ENCODE data around the gene FBXO27.
"Not testable (repeated sequence)": the region's sequence is repeated elsewhere in the genome, so short reads cannot be mapped to it uniquely, and the experiment has no call there.

FBXO27 gene

GRCh38 chr19:39046037-39046821, 13.9 kb upstream of the FBXO27 start:
- no peak for DNase-seq
- intact Hi-C loops (cut with DNase I): no loop called here

DNA sequence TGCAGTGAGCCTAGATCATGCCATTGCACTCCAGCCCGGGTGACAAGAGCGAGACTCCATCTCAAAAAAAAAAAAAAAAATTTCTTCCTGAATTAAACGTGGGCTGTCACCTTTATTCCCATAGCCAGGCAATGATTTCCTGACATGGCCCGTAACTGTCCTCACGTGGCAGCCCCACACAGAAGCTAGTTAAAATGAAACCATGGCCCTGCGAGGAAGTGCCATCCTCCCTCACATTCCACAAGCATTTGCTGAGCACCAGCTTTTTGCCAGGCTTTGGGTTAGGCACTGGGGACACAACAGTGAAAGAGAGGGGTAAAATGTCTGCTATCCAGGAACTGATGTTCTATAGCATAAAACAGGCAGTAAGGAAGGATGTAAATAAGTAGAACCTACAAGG, 13.2 kb upstream of the FBXO27 start:
- intact Hi-C loops (cut with DNase I): no loop called here
- peak in 1 of 10 donors; percentile 14 for DNase-seq

GRCh38 chr19:39038098-39038497, 5.7 kb upstream of the FBXO27 start:
- intact Hi-C loops (cut with DNase I): loop anchor here (10.0 kb wide), 1 partner anchor 63 kb away; the partner anchor contains the start of gene FBXO17
- DNase-seq: peak in 9 of 10 donors; percentile 19 to 89 (median 31)

DNA sequence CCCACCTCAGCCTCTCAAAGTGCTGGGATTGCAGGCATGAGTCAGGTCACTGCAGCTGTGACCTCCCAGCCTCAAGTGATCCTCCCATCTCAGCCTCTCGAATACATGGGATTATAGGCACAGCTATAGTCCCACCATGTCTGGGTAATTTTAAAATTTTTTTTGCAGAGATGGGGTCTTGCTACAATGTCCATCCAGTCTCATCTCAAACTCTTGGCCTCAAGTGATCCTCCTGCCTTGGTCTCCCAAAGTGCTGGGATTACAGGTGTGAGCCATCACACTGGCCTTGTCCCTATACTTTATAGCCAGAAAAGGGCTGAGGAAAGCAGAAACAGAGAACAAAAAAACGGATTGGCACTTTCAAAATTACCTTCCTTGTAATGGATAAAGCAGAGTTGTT, 4.8 kb upstream of the FBXO27 start:
- intact Hi-C loops (cut with DNase I): loop anchor here (10.0 kb wide), 1 partner anchor 62 kb away; the partner anchor contains the start of gene FBXO17
- DNase-seq: no peak

GRCh38 chr19:39036581-39036980, 4.2 kb upstream of the FBXO27 start:
- DNase-seq: no peak
- intact Hi-C loops (cut with DNase I): loop anchor here (10.0 kb wide), 1 partner anchor 62 kb away; the partner anchor contains the start of gene FBXO17

DNA sequence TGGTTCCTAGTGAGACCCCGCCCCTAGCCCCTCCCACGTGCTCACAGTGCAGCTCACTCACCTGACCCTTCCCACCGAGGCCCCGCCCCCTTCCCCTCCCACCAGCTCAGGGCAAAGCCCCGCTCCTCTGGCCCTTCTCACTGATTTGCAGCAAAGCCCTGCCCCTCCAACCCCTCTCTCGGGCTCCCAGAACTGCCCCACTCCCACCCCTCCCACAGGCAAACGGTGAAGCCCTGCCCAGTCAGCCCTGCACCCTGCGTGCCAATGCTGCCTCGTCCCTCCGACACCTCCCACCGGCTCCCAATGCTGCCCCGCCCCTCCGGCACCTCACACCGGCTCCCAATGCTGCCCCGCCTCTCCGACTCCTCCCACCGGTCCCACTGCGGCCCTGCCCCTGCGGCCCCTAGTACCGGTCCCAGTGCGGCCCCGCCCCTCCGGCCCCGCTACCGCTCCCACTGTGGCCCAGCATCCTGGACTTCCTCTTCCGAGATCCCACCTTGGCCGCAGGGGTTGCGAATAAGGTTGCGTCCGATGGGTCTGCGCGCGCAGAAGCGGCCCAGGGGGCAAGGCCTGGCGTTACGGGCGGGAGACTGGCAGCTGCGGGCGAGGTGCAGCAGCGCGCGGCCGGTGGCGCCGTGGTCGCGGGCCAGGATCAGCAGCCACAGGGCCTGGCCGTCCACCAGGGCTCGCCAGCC, 834 bp downstream of the FBXO27 start:
- DNase-seq: peak; percentile 62 to 99 (median 85)
- intact Hi-C loops (cut with DNase I): loop anchor here (10.0 kb wide), 1 partner anchor 57 kb away; the partner anchor contains the start of gene FBXO17

- peak in 1 of 10 donors; percentile 50 for DNase-seq
- intact Hi-C loops (cut with DNase I): loop anchor here (10.0 kb wide), 1 partner anchor 56 kb away; the partner anchor contains the start of gene FBXO17
Observed at GRCh38 chr19:39030854-39031367, 1.4 kb downstream of the FBXO27 start.

DNA sequence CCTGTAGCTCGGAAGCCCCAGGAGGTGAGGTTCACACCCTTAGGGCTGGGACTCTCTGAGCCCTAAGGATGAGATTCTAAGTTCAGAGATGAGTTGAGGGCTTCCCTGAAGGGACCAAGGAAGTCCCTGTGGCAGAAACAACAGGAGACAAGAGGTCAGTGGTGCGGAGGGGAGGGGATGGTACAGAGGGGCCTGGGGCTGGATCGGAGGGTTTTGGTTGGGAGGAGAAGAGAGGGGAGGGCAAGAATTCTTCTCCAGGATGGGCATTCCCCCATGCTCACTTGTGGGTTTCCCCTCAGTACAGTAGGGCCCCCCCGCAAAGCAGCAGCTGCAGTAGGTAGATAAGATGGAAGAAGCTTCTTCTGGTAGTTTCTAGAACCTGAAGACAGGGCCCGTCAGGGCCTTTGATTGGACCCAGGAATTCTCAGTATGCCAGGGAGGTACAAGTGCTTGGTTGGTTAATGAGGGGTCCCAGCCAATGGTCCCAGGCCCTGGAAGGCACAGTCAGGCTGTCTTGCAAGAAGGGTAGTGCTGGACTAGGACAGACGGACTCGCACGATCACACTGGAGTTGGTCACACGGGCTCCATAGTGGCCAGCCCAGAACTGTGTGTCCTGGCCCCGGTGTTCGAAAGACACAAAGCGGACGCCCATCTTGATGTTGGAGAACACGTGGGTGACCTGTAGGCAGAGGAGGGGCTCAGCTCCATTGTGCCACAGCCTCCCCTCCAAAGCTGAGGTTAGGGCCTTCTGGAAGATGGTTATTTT, 7.3 kb downstream of the FBXO27 start:
- intact Hi-C loops (cut with DNase I): no loop called here
- no peak for DNase-seq

- DNase-seq: no peak
- intact Hi-C loops (cut with DNase I): no loop called here
Observed at GRCh38 chr19:39021063-39021462, 11.3 kb downstream of the FBXO27 start.

- intact Hi-C loops (cut with DNase I): no loop called here
Observed at GRCh38 chr19:39017646-39018045, 14.7 kb downstream of the FBXO27 start.

DNA sequence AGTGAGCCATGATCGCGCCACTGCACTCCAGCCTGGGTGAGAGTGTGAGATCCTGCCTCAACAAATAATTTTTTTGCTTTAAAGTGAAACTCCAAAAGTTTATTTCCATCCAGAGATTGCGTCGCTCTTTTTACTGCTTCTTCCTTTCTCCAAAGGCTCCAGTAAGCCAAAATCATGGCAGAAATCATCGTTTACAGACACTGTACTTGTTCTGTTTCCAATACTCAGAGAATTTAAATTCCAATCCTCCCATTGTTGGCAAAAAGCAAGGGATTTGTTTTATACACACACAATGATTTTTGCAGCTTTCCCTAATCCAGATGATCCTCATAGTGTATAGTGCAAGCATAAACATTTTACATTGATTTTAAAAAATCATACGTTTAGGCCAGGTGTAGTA, 15.3 kb downstream of the FBXO27 start:
- DNase-seq: no peak
- intact Hi-C loops (cut with DNase I): no loop called here

More at GRCh38 chr19:39017646-39018045, 14.7 kb downstream of the FBXO27 start:
- DNase-seq: no peak

GRCh38 chr19:39014037-39014436, 18.3 kb downstream of the FBXO27 start:
- DNase-seq: no peak
- intact Hi-C loops (cut with DNase I): no loop called here

GRCh38 chr19:39009001-39009400, 23.3 kb downstream of the FBXO27 start:
- intact Hi-C loops (cut with DNase I): no loop called here

GRCh38 chr19:39008137-39008536, 24.2 kb downstream of the FBXO27 start:
- intact Hi-C loops (cut with DNase I): no loop called here
- DNase-seq: peak in 1 of 10 donors; percentile 47

More at GRCh38 chr19:39009001-39009400, 23.3 kb downstream of the FBXO27 start:
- DNase-seq: no peak

DNA sequence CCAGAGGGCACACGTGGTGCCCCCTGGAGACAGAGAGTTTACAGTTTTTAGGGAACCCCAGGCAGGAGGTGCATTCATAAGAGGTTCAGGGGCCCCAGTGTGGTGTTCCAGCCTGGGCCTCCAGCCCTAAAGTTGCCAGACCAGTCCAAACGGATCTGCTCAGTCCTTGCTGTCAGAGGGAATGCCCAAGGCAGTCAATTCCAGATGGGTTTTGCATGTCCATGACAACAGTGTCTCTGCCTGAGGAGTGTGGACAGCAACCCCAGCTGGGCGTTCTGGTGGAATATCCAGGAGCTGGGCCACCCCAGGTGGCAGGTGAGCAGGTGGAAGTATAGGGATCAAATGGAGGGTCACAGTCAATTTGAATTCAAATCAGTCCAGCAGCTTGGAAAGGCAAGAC, 25.3 kb downstream of the FBXO27 start:
- DNase-seq: no peak
- intact Hi-C loops (cut with DNase I): no loop called here

DNA sequence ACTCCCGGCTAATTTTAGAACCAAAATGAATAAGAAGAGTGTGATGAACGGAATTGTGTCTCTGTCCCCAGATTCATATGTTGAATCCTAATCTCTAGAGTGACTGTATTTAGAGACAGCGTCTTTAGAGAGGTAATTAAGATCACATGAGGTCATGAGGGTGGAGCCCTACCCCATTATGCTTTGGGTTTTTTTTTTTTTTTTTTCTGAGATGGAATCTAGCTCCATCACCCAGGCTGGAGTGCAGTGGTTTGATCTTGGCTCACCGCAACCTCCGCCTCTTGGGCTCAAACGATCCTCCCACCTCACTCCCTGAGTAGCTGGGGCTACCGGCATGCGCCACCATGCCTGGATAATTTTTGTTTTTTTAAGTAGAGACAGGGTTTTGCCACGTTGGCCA, 27.9 kb downstream of the FBXO27 start:
- intact Hi-C loops (cut with DNase I): no loop called here
- DNase-seq: no peak

DNA sequence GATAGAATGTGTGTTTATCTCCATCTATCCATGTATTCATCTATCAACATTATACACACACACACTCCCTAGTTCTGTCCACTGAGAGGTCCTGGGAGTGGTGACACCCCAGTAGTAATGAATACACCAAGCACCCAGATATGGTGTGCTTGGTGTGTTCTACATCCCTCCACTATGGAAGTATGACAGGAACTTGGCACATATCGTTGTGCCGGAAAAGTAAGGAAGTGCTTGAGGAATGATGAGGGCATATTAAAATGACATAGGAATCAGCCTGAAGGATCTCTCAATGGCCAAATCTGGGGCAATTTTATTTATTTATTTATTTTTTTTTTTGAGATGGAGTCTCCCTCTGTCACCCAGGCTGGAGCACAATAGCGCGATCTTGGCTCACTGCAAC, 28.6 kb downstream of the FBXO27 start:
- no peak for DNase-seq
- intact Hi-C loops (cut with DNase I): no loop called here

- intact Hi-C loops (cut with DNase I): no loop called here
Observed at GRCh38 chr19:39003188-39003587, 29.2 kb downstream of the FBXO27 start.

DNA sequence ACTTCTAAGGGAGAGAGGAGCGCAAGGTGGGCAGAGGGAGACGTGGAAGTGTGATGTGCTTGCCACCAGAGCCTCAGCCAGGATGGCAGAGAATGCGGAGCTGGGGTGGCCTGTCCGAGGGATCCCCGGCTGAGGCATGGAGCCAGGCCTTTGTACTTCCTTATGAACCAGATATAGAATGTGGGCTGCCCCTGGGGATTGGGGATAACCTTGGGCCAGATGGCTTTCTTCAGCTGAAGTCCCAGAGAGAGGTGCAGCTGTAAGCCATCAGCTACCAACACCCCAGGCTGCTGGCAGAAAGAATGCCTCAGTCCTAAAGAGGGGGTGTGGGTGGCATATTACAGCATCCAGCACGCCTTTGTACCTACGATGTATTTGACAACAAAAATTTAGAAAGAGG, 31.3 kb downstream of the FBXO27 start:
- peak in 5 of 10 donors; percentile 14 to 82 (median 34) for DNase-seq
- intact Hi-C loops (cut with DNase I): no loop called here

More at GRCh38 chr19:39003188-39003587, 29.2 kb downstream of the FBXO27 start:
- no peak for DNase-seq

GRCh38 chr19:38997576-38997975, 34.8 kb downstream of the FBXO27 start:
- intact Hi-C loops (cut with DNase I); DNase-seq: not testable (repeated sequence)
